ENCODE measurements around the gene FBXW8. TPM values are rescaled to one million over a fixed set of nuclear protein-coding genes. Genes with fewer than 3 reads are reported as not detected.

FBXW8 gene
- total and polyA plus RNA-seq, 5 donors from 2014 or later, result 3.6 to 10.4 (median 6.6) TPM

DNA sequence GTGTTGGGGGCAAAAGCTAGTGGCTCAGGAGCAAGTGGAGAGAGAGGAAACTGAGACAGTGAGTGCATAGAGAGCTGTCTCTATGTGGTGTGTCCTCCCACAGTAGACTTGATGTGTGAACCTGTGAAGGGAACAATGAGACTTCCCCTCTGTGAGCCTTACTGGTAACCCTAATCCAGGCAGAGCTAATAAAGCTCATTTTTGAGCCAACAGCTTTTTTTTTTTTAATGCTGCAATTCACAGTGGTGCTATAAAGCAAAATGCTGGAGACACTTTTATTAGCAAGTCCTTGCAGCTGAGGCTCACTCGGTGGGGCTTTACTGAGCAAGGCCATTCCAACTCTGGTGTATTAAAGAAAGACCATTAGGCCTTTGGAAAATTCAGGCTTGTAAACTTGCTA is 26.9 kb downstream of the FBXW8 start:
- peaks cover 6 to 28% (median 14%) of the 10 kb centered on the region in 4 donors for H3K4me1 Mint-ChIP-seq
- H3K4me3 Mint-ChIP-seq, result no peak overlapping the region
- peaks cover 51% of the 10 kb centered on the region for H3K36me3 Mint-ChIP-seq
- peak overlapping the region in 2 of 3 donors; percentile 28 to 65 for H3K27ac Mint-ChIP-seq
- H3K27ac ChIP-seq (ENCODE audit: insufficient read depth, low read length, poor library complexity, severe bottlenecking), result no peak overlapping the region
- H3K27me3 ChIP-seq (ENCODE audit: control insufficient read depth, insufficient read depth, low read length), result no peaks in the 10 kb centered on the region
- no peak overlapping the region for H3K4me3 ChIP-seq (ENCODE audit: low read depth, low read length)
- DNase-seq (no peak), ATAC-seq (ENCODE audit: low read depth in 2 of 2) (no peak)
- H3K9me3 ChIP-seq (ENCODE audit: control insufficient read depth in 2 of 2, low read length in 2 of 2), result no peaks in the 10 kb centered on the region
- no peaks in the 10 kb centered on the region for H3K4me1 ChIP-seq (ENCODE audit: control insufficient read depth, insufficient read depth, low read length, poor library complexity, severe bottlenecking)
- peaks cover 6% of the 10 kb centered on the region for H3K36me3 ChIP-seq (ENCODE audit: control insufficient read depth, insufficient read depth, low read length)
- H3K27me3 Mint-ChIP-seq, result no peaks in the 10 kb centered on the region
- peaks cover 0 to 8% (median 0%) of the 10 kb centered on the region in 7 donors for H3K9me3 Mint-ChIP-seq

DNA sequence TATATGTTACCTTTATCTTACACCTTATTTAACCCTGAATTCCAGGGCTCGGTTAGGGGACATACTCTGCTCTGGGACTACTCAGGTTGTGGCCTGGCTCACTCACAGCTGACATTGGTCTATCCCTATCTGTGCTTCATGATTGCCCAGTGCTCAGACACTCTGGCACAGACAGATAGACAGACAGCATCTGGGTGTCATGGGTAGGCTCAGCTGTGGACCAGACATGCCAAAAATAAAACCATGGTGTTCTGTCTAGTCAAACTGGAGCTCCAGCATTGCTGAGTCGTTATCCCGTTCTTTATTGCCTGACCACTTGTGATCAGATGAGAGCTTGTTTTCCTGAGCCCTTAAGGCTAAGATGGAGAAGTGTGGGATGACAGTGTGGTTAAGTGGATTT is 29.0 kb downstream of the FBXW8 start:
- DNase-seq (no peak), ATAC-seq (ENCODE audit: low read depth in 2 of 2) (no peak)
- Histone ChIP-seq H3K27ac (ENCODE audit: insufficient read depth, low read length, poor library complexity, severe bottlenecking) (no peak overlapping the region), H3K9me3 (ENCODE audit: control insufficient read depth in 2 of 2, low read length in 2 of 2) (peaks cover 3 to 6% of the 10 kb centered on the region in 2 experiments), H3K27me3 (ENCODE audit: control insufficient read depth, insufficient read depth, low read length) (no peaks in the 10 kb centered on the region), H3K4me3 (ENCODE audit: low read depth, low read length) (no peak overlapping the region), H3K36me3 (ENCODE audit: control insufficient read depth, insufficient read depth, low read length) (peaks cover 6% of the 10 kb centered on the region), H3K4me1 (ENCODE audit: control insufficient read depth, insufficient read depth, low read length, poor library complexity, severe bottlenecking) (no peaks in the 10 kb centered on the region)
- peaks cover 44% of the 10 kb centered on the region for H3K36me3 Mint-ChIP-seq
- no peak overlapping the region for H3K27ac Mint-ChIP-seq
- H3K4me1 Mint-ChIP-seq, result peaks cover 6 to 18% (median 8%) of the 10 kb centered on the region in 4 donors
- H3K27me3 Mint-ChIP-seq, result no peaks in the 10 kb centered on the region
- H3K4me3 Mint-ChIP-seq, result no peak overlapping the region
- H3K9me3 Mint-ChIP-seq, result peaks cover 0 to 15% (median 2%) of the 10 kb centered on the region in 7 donors

DNA sequence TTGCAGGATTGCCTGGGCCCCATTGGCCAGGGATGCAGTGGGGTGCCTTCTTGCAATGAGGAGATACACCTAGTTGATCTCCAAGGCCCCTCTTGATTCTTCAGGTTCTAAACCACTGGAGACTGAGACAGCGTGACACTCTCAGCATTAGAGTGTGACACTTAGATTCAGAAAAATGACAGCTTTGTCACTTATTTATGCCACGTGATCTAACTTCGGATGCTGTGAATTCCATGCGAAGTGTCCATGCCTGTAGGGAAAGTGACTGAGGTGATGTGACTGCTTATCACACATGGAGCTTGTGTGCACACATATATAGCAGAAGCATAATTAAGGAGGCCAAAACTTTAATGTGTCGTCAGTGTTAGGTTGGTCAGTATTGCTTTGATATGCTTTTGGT is 30.4 kb downstream of the FBXW8 start:
- no peaks in the 10 kb centered on the region for H3K27me3 Mint-ChIP-seq
- H3K4me1 Mint-ChIP-seq, result peaks cover 3 to 12% (median 6%) of the 10 kb centered on the region in 4 donors
- H3K27ac ChIP-seq (ENCODE audit: insufficient read depth, low read length, poor library complexity, severe bottlenecking), result no peak overlapping the region
- no peaks in the 10 kb centered on the region for H3K27me3 ChIP-seq (ENCODE audit: control insufficient read depth, insufficient read depth, low read length)
- DNase-seq (no peak), ATAC-seq (ENCODE audit: low read depth in 2 of 2) (no peak)
- peaks cover 14% of the 10 kb centered on the region for H3K36me3 ChIP-seq (ENCODE audit: control insufficient read depth, insufficient read depth, low read length)
- no peak overlapping the region for H3K4me3 Mint-ChIP-seq
- H3K4me1 ChIP-seq (ENCODE audit: control insufficient read depth, insufficient read depth, low read length, poor library complexity, severe bottlenecking), result no peaks in the 10 kb centered on the region
- peaks cover 44% of the 10 kb centered on the region for H3K36me3 Mint-ChIP-seq
- peaks cover 0 to 15% (median 2%) of the 10 kb centered on the region in 7 donors for H3K9me3 Mint-ChIP-seq
- H3K9me3 ChIP-seq (ENCODE audit: control insufficient read depth in 2 of 2, low read length in 2 of 2), result peaks cover 3 to 6% of the 10 kb centered on the region in 2 experiments
- H3K27ac Mint-ChIP-seq, result peak overlapping the region in 1 of 3 donors; percentile 52
- H3K4me3 ChIP-seq (ENCODE audit: low read depth, low read length), result no peak overlapping the region

DNA sequence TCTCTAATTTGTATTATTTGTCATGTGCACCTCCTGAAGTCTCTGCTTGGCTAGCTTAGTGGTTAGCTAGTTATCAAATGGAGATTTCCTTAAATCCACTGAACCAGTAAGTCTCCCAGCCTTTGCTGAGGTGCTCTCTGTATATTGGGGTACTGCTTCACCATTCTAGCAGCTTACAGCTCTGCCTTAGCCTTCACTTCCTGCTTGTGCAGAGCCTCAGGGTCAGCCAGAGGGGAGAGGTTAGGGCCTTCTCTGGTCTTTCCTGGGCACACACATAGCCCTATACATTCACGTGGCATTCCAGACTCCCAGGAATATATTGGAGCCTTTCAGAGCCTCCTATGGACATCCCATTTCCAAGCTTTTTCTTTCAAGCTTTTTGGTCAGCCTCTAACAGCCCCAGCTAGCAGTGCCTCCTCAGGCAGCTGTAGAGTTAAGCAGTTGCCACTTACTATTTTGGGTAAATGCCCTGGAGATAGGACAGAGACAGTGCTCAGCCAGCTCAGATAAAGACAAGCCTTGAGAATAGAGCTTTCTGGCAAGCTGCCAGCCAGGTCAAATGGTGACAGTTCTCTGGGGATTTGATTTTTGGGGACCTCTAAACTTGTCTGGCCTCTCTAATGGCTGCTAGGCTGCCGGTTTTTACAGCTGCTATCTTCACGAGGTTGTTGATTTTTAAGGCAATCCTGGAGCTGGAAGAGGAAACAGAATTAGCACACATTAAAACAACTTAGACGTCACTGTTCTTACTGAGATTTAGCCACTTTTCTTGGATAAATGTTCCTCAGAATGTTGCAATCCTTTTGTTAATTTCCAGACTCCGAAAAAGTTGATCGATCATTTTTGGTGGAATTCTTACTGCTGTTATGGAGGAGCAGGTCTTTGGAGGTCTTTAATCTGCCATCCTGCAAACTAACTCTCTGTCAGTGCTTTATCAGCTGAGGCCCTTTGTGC is 32.9 kb downstream of the FBXW8 start:
- H3K27me3 Mint-ChIP-seq, result no peaks in the 10 kb centered on the region
- Histone ChIP-seq H3K4me3 (ENCODE audit: low read depth, low read length) (no peak overlapping the region), H3K27ac (ENCODE audit: insufficient read depth, low read length, poor library complexity, severe bottlenecking) (no peak overlapping the region), H3K4me1 (ENCODE audit: control insufficient read depth, insufficient read depth, low read length, poor library complexity, severe bottlenecking) (no peaks in the 10 kb centered on the region), H3K27me3 (ENCODE audit: control insufficient read depth, insufficient read depth, low read length) (no peaks in the 10 kb centered on the region), H3K36me3 (ENCODE audit: control insufficient read depth, insufficient read depth, low read length) (peaks cover 32% of the 10 kb centered on the region), H3K9me3 (ENCODE audit: control insufficient read depth in 2 of 2, low read length in 2 of 2) (peaks cover 3 to 6% of the 10 kb centered on the region in 2 experiments)
- H3K9me3 Mint-ChIP-seq, result peaks cover 0 to 15% (median 2%) of the 10 kb centered on the region in 7 donors
- DNase-seq (no peak), ATAC-seq (ENCODE audit: low read depth in 2 of 2) (no peak)
- H3K4me1 Mint-ChIP-seq, result peaks cover 2 to 10% (median 6%) of the 10 kb centered on the region in 4 donors
- no peak overlapping the region for H3K27ac Mint-ChIP-seq
- H3K4me3 Mint-ChIP-seq, result peak overlapping the region in 1 of 4 donors; percentile 90
- H3K36me3 Mint-ChIP-seq, result peaks cover 45% of the 10 kb centered on the region

DNA sequence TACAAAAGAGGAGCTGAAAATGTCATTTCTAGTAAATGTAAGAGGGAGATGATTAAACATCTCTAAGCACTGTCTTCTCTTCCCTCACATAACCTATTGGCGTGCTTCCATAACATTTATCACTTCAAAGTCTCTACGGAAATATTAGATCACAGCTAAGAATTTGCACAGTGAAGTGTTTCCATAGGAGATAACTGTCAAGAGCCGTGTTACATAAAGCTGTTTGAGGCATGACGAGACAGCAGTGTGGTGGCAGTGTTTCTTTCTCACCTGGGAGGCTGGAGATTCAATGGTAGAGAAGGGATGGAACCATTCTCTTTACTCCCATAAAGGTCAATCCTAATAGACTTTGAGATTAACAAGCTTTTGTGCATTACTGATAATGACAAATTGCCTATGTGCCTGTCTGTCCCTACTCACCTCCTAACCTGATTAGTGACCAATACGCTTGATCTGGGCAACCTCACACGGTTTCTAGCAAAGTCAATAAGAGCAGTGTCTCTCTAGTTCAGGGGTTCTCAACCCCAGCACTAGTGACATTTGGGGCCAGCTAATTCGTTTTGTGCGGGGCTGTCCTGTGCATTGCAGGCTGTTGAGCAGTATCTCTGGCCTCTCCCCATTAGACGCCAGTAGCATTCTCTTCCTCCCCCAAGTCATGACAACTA is 35.3 kb downstream of the FBXW8 start:
- Mint-ChIP-seq H3K4me3 (no peak overlapping the region), H3K36me3 (peaks cover 53% of the 10 kb centered on the region), H3K27me3 (no peaks in the 10 kb centered on the region), H3K9me3 (peaks cover 0 to 15% (median 2%) of the 10 kb centered on the region in 7 donors), H3K27ac (no peak overlapping the region), H3K4me1 (peaks cover 0 to 7% (median 4%) of the 10 kb centered on the region in 4 donors)
- peaks cover 3 to 6% of the 10 kb centered on the region in 2 experiments for H3K9me3 ChIP-seq (ENCODE audit: control insufficient read depth in 2 of 2, low read length in 2 of 2)
- no peak for ATAC-seq (ENCODE audit: low read depth in 2 of 2)
- peaks cover 37% of the 10 kb centered on the region for H3K36me3 ChIP-seq (ENCODE audit: control insufficient read depth, insufficient read depth, low read length)
- H3K4me3 ChIP-seq (ENCODE audit: low read depth, low read length), result no peak overlapping the region
- H3K27me3 ChIP-seq (ENCODE audit: control insufficient read depth, insufficient read depth, low read length), result no peaks in the 10 kb centered on the region
- H3K27ac ChIP-seq (ENCODE audit: insufficient read depth, low read length, poor library complexity, severe bottlenecking), result no peak overlapping the region
- no peaks in the 10 kb centered on the region for H3K4me1 ChIP-seq (ENCODE audit: control insufficient read depth, insufficient read depth, low read length, poor library complexity, severe bottlenecking)
- no peak for DNase-seq

DNA sequence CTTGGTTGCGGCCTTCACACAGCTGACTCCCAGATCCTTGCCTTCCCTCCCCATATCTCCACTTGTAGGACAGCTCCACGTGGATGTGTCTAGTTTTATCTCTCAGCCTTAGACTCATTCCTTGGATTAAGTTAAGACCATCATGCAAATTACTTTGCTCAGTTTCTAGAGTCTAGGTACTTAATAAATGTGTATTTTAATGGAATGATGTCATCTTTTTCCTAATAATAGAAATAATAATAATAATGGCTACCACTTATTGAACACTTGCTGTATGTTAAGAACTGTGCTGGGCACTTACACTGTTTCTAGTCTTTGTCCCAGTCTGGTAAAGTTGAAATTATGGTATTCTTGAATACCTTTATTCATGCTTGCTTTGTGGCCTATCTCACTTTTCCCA is 37.5 kb downstream of the FBXW8 start:
- peaks cover 33% of the 10 kb centered on the region for H3K36me3 ChIP-seq (ENCODE audit: control insufficient read depth, insufficient read depth, low read length)
- H3K27me3 Mint-ChIP-seq, result no peaks in the 10 kb centered on the region
- H3K4me1 Mint-ChIP-seq, result peaks cover 0 to 6% (median 3%) of the 10 kb centered on the region in 4 donors
- ATAC-seq (ENCODE audit: low read depth in 2 of 2) (no peak), DNase-seq (no peak)
- H3K9me3 ChIP-seq (ENCODE audit: control insufficient read depth in 2 of 2, low read length in 2 of 2), result peaks cover 2 to 3% of the 10 kb centered on the region in 2 experiments
- no peaks in the 10 kb centered on the region for H3K4me1 ChIP-seq (ENCODE audit: control insufficient read depth, insufficient read depth, low read length, poor library complexity, severe bottlenecking)
- H3K27me3 ChIP-seq (ENCODE audit: control insufficient read depth, insufficient read depth, low read length), result no peaks in the 10 kb centered on the region
- peaks cover 0 to 4% (median under 1%) of the 10 kb centered on the region in 7 donors for H3K9me3 Mint-ChIP-seq
- H3K27ac Mint-ChIP-seq, result peak overlapping the region in 1 of 3 donors; percentile 51
- no peak overlapping the region for H3K27ac ChIP-seq (ENCODE audit: insufficient read depth, low read length, poor library complexity, severe bottlenecking)
- H3K4me3 Mint-ChIP-seq, result no peak overlapping the region
- H3K4me3 ChIP-seq (ENCODE audit: low read depth, low read length), result no peak overlapping the region
- H3K36me3 Mint-ChIP-seq, result peaks cover 50% of the 10 kb centered on the region

DNA sequence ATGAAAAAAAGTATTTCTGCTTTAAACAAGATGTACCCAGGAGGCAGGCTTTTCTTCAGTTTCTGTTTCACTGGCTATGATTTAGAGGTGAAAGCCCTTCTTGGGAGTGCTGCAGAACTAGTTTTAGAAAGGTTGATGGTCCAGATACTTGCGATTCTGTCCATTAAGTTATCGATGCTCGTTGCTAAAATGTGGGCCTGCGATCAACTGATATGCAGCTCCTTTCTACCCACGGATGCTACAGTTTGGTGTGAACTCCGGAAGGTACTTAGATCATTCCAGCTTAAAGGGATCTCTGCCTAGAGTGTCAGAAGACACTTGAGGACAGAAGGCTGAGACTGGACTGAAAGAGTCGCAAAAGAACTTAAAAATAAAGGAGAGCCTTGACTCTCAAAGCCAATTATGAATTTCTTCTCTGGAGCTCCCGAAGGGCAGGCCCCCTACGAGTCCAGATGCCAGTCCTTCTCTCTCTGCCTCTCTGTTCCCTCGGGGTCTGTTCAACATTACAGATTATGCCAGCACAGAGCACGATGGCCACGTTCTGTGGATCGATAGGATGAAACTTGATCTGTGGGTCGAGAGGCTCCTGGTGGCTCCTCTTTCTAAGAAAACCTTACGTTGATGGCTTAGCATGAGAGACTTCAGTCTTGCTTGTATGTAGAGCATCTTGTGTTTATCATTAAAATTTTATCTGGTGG is 40.0 kb downstream of the FBXW8 start:
- Mint-ChIP-seq H3K4me3 (no peak overlapping the region), H3K36me3 (peaks cover 48% of the 10 kb centered on the region)
- no peaks in the 10 kb centered on the region for H3K4me1 ChIP-seq (ENCODE audit: control insufficient read depth, insufficient read depth, low read length, poor library complexity, severe bottlenecking)

More for the DNA sequence above, 40.0 kb downstream of the FBXW8 start:
- Histone ChIP-seq H3K27me3 (ENCODE audit: control insufficient read depth, insufficient read depth, low read length) (no peaks in the 10 kb centered on the region), H3K9me3 (ENCODE audit: control insufficient read depth in 2 of 2, low read length in 2 of 2) (no peaks in the 10 kb centered on the region), H3K36me3 (ENCODE audit: control insufficient read depth, insufficient read depth, low read length) (peaks cover 27% of the 10 kb centered on the region), H3K27ac (ENCODE audit: insufficient read depth, low read length, poor library complexity, severe bottlenecking) (no peak overlapping the region), H3K4me3 (ENCODE audit: low read depth, low read length) (no peak overlapping the region)
- no peaks in the 10 kb centered on the region for H3K27me3 Mint-ChIP-seq
- no peak overlapping the region for H3K27ac Mint-ChIP-seq
- no peak for ATAC-seq (ENCODE audit: low read depth in 2 of 2)
- no peaks in the 10 kb centered on the region for H3K9me3 Mint-ChIP-seq
- DNase-seq, result no peak
- H3K4me1 Mint-ChIP-seq, result peaks cover 5 to 15% (median 8%) of the 10 kb centered on the region in 4 donors
